HG03039 (cell line): ENCODE measurements around the gene SYNM.

Experiments
- ATAC-seq: cut with Tn5 transposase; IDR thresholded peaks from one replicate; pipeline ENCODE4 v1.9.1; 2021; ENCODE audit warnings: mild to moderate bottlenecking, moderate library complexity; ENCODE audit not compliant: unreplicated experiment

The SYNM gene

DNA sequence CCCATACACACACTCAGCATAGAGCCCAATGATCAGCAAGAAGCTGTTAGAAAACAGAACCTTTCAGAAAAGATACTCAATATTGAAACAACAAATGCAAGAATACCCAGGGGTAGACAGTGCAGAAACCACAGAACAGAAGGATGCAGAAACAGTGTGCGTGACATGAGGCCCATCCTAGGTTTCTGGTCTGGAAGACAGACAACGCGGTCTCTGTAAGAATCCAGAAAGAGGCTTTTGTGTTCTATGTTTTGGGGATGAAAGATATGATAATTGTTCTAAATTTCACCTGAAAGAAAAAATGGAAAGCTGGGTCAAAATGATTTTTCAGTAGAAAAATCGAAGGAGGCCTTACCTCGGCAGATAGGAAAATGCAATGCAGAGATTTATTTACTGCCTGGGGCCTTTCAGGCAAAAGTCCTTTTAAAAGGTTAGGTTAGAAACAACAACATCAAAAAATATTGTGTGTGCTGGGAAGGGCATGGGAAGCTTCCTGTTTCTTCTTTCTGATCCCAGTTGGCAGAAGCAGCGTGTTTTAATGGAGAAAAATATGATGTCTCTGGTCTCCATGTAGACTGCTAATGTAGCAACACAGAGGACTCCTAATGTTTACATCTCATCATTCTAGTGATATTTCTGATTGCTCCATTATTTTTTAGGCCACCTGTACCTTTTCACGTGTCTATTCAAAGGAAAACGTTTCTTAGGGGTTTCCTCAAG is 17.0 kb downstream of the SYNM start:
- no peak for ATAC-seq

- no peak for ATAC-seq
Measured at GRCh38 chr15:99122831-99123712, 18.2 kb downstream of the SYNM start.

DNA sequence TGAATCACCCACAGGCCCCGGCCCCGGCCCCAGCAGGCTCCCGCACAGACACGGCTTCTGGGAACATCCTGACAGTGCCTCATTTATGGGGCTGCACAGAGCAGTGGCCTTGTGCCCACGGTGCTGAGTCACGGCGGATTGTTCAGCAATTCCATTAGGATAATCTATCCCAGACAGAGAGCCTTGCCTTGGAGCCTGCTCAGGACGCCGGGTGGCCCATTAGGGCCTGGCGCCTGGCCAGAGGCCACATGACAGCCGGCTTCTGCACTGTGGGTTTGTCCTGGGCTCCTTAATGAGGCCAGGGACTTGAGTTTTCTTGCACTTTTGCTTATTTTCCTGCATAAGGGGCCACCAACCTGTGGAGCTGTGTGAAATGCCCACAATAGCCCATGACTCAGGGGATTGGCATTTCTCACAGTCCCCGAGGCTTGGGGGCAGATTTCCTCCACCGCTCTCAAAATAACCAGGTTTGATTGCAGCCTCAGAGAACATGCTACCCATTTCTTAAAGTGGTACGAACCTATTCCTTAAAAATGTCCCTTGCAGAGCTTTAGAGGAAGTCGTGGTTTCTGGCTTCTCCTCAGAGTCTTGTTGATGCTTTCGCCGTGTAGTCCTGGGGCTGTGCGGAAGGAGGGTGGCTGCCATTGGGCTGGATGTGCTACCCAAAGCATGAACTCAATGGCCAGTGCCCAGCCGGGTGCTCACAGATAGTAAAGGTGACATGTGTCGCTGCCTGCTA is 19.0 kb downstream of the SYNM start:
- ATAC-seq: no peak

DNA sequence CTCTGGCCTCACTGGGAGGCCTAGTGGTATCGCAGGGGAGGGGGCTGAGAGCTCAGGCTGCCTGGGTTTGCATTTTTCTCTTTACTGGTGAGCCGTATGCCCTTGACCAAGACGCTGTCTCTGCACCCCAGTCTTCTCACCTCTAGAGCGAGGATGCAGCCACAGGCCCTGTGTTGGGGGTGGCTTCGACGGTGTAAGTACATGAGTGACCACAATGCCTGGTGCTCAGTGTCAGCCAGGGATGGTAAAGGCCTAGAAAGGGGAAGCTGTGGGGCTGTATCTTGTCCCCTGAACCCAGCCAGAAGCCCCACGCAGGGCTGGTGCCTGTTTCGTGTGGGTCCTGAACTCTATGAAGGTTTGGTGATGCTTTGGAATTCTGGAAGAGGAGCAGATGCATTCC is 19.8 kb downstream of the SYNM start:
- no peak for ATAC-seq

DNA sequence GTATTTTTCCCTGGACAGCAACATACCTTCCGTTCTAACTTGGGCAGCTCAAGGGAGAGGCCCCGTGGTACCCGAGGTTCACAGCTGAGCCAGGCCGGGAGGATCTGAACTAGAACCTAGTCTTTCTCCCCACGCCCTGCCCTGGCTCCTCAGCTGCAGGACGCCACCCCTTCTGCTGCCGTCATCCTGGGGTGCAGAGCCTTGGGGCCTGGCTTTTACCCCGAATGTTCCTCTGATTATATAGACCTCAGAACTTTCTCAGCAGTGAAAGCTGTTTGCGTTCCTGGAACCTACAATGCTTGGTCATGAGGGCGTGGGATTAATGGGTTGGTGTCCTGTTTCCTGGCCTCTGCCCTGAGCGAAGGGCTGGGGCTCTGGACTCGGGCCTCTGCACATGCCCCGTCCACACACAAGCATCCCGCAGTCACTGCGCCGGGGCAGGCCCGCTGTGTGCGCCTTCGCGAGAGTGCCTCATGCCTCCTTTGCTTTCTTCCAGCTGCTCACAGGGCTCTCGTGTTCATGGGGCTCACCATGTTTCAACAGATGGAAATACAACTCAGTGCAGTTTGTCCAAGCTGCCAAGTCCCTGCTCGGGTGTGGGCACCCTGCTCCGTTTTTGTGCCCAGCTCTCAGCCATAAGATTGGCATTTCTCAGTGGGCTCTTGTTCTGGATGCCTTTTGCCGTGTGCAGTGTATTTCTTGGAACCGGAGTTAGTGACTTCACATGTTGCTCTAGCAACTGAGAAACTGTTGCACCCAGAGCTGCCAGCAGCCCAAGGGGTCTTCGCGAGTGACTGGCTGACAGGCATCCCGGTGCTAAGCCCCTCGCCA is 20.4 kb downstream of the SYNM start:
- no peak for ATAC-seq

DNA sequence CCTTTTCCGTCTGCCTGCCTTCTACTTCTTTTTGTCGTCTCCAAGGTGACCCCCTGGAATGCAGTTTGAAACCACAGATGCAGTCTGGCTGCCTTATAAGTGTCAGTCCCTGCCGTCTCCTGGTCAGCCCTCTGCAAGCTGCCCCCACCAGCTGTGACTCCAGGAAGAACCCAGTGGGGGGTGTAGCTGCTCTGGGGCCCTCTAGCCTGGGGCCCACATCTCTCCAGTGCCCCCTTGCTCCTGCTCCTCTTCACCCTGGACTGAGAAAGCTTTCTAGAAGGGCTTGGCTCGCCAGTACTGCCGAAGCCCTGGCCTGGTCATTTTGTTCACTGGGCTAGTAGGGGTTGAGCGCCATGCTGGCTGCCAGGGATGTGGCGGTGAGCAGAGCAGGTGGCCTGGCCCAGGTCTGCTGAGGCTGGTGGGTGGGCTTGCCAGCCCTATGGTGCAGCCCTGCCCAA is 21.3 kb downstream of the SYNM start:
- no peak for ATAC-seq

DNA sequence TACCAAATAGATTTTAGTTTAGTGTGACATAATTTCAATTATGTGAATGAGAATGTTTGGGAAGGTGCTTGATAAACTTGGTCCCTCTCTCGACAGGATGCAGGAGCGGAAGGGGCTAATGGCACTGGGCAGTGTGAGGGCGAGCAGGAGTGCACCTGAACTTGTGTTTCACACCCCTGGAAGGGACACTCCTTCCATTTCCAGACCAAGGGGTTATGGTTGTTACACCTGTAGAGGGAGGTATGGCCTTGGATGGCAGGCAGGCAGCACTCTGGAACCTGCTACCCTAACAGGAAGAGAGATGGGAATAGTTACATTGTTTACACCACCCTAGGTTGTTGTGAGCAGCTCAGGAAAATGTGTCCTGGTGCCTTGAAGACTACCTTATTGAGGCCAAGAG is 22.1 kb downstream of the SYNM start:
- no peak for ATAC-seq

DNA sequence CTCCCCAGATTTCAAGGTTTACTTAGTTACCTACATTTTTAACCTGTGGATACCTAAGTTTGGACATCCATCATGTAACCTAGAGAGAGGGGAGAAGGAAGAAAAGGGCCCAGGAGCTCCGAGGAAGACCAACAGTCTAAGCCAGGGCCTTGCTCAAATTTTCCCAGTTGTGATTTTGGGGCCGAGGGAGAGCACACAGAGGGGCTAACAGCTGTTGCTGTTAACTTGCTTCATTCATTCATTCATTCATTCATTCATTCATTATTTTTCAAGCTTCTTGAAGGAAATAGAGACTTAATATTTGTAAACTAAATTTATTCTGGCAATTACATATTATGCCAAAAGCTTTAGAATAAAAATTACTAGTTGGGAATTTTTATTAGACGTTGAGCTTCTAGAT is 22.9 kb downstream of the SYNM start:
- ATAC-seq: no peak

DNA sequence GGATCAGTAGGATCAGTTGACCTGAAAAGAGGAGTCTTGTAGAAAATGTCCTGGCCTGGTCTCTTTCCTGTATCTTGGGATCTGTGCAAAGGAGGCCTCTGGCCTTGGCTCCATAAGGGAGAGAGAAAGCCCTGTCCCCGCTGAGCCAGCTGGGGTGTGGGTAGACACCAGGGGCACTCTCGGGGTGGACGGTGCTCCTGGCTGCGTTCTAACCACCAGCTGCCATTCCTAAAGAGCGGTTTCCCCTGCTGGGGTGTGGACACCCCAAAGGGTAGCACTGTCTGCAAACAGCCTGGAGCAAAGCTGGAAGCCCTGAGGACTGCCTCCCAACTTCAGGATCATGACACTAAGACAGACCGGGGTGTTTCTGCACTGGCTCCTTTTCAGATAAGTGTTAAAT is 23.5 kb downstream of the SYNM start:
- no peak for ATAC-seq

DNA sequence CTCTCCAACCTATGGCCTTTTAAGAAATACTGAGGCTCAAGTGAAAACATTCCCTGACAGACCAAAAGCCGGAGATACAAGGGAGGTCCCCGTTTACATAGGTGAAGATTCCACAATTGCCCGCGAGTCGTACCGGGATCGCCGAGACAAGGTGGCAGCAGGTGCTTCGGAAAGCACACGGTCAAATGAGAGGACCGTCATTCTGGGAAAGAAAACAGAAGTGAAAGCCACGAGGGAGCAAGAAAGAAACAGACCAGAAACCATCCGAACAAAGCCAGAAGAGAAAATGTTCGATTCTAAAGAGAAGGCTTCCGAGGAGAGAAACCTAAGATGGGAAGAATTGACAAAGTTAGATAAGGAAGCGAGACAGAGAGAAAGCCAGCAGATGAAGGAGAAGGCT is 24.8 kb downstream of the SYNM start:
- no peak for ATAC-seq

GRCh38 chr15:99130314-99130713 is 25.4 kb downstream of the SYNM start:
- no peak for ATAC-seq

- ATAC-seq: no peak
Measured at GRCh38 chr15:99130765-99131440, 26.0 kb downstream of the SYNM start.

DNA sequence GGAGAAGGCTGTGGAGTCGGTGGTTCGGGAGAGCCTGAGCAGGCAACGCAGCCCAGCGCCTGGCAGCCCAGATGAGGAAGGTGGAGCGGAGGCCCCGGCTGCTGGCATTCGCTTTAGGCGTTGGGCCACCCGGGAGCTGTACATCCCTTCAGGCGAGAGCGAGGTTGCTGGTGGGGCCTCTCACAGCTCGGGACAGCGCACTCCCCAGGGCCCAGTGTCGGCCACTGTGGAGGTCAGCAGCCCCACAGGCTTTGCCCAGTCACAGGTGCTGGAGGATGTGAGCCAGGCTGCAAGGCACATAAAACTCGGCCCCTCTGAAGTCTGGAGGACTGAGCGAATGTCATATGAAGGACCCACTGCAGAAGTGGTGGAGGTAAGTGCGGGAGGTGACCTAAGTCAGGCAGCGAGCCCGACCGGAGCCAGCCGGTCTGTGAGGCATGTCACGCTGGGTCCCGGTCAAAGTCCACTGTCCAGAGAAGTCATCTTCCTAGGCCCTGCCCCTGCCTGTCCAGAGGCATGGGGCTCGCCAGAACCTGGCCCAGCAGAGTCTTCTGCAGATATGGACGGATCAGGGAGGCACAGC is 26.7 kb downstream of the SYNM start:
- ATAC-seq: no peak

DNA sequence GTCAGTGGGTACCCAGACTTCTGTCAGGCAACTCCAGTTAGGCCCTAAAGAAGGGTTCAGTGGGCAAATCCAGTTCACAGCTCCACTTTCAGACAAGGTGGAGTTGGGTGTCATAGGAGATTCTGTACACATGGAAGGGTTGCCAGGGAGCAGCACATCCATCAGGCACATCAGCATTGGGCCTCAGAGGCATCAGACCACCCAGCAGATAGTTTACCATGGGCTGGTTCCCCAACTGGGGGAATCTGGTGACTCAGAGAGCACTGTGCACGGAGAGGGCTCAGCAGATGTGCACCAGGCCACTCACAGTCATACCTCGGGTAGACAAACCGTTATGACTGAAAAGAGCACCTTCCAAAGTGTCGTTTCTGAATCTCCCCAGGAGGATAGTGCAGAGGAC is 27.2 kb downstream of the SYNM start:
- ATAC-seq: no peak

GRCh38 chr15:99132634-99133287 is 27.9 kb downstream of the SYNM start:
- ATAC-seq: no peak

- ATAC-seq: no peak
Measured at GRCh38 chr15:99134317-99134821, 29.5 kb downstream of the SYNM start.

DNA sequence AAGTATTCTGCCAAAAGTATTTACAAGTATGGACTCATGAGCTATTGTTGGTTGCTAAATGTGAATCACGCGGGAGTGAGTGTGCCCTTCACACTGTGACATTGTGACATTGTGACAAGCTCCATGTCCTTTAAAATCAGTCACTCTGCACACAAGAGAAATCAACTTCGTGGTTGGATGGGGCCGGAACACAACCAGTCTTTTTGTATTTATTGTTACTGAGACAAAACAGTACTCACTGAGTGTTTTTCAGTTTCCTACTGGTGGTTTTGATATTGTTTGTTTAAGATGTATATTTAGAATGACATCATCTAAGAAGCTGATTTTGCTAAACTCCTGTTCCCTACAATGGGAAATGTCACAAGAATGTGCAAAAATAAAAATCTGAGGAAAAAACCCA is 30.3 kb downstream of the SYNM start:
- peak; percentile 65 for ATAC-seq

DNA sequence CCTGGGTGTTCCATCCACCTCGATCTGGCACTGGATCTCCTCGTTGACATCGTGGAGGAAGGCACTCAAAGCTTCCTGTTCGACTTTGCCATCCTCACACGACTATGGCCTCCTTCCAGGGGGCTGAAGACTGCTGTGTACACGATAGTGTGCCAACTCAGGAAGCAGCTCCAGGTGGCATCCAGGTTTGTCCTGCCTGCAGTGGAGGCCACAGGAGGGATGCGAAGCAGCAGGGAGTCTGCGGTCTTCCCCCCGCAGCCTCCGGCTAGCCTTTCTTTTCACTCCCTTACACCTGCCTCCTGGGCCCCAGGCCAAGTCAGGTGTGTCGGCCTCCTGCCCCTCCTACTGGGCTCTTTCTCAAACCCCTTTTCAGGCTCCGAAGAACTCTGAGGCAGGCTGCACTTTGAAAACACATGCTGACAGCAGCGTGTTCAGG is 32.2 kb downstream of the SYNM start:
- ATAC-seq: no peak

GRCh38 chr15:99137877-99138276 is 33.0 kb downstream of the SYNM start:
- ATAC-seq: no peak
